Suprapubic skin (tissue), 3 donors: ENCODE results near the gene EFEMP2.

Experiments
- CTCF ChIP-seq, 2 donors: fragments of 200-600 bp in 1 of 2; fragments of 450-650 bp in 1 of 2; sonication (generic) in 1 of 2; IDR thresholded peaks; one replicate each; pipeline ENCODE4 v1.5.1; 2016 to 2019; ENCODE audit warnings: antibody characterized with exemption in 2 of 2, mild to moderate bottlenecking in 1 of 2, moderate library complexity in 1 of 2
- POLR2AphosphoS5 ChIP-seq, 3 donors: sonication (generic); formaldehyde crosslinking; IDR thresholded peaks; one replicate each; pipeline ENCODE4 v1.6.1; 2017; ENCODE audit warnings: antibody characterized with exemption in 3 of 3

GRCh38 chr11:65860278-65861164 is 12.1 kb downstream of the EFEMP2 start, which contains the start of gene MUS81:
- TF ChIP-seq POLR2AphosphoS5 (IDR thresholded peaks at IDR 0.05) (peak in 2 of 3 donors; percentile 53 to 54), CTCF (IDR thresholded peaks at IDR 0.05) (peak; percentile 90 to 92)
